CD14-positive monocyte (primary cell): Measurements from ENCODE around the gene YBX3. TPM values are rescaled to one million over a fixed set of nuclear protein-coding genes. Genes with fewer than 3 reads are reported as not detected.

Source experiments
- DNase-seq, 3 donors: peaks; one replicate each; pipeline ENCODE4 v3.0.0-alpha.2; 2011 to 2022
- H2AFZ ChIP-seq: 2 replicates; pipeline ENCODE4 v1.6.0; 2012; ENCODE audit warnings: mild to moderate bottlenecking, low read depth, low read length, inconsistent platforms; ENCODE audit not compliant: insufficient read depth, poor library complexity, severe bottlenecking
- H3K27ac ChIP-seq, 2 donors: 1 replicate in 1 of 2; 2 replicates in 1 of 2; pipeline ENCODE4 v1.5.1; 2012 to 2013; ENCODE audit warnings: low read length in 2 of 2, control low read depth in 1 of 2, inconsistent platforms in 1 of 2, low read depth in 1 of 2, mild to moderate bottlenecking in 1 of 2
- H3K27me3 ChIP-seq, 2 donors: one replicate each; pipeline versions ENCODE4 v1.6.0 to v1.6.1; 2011 to 2013; ENCODE audit warnings: low read length in 2 of 2; ENCODE audit not compliant: control insufficient read depth in 2 of 2, insufficient read depth in 2 of 2
- H3K36me3 ChIP-seq, 2 donors: replicated peaks in 1 of 2; 1 replicate in 1 of 2; 2 replicates in 1 of 2; pipeline versions ENCODE4 v1.5.1 to v1.6.1; 2012 to 2013; ENCODE audit warnings: low read length in 2 of 2, control low read depth in 1 of 2, inconsistent platforms in 1 of 2, mild to moderate bottlenecking in 1 of 2; ENCODE audit not compliant: insufficient read depth in 2 of 2, control insufficient read depth in 1 of 2
- H3K4me1 ChIP-seq, 2 donors: 1 replicate in 1 of 2; 2 replicates in 1 of 2; pipeline versions ENCODE4 v1.5.1 to v1.6.1; 2012 to 2013; ENCODE audit warnings: low read length in 2 of 2, control low read depth in 1 of 2, inconsistent platforms in 1 of 2, mild to moderate bottlenecking in 1 of 2, moderate library complexity in 1 of 2; ENCODE audit not compliant: insufficient read depth in 2 of 2, control insufficient read depth in 1 of 2
- H3K4me2 ChIP-seq: replicated peaks from 2 replicates; pipeline ENCODE3; 2012; ENCODE audit warnings: low read length, moderate library complexity, mild to moderate bottlenecking; ENCODE audit not compliant: poor library complexity, severe bottlenecking; ENCODE audit errors: extremely low read depth
- H3K4me3 ChIP-seq, 3 experiments: fragments of 200-600 bp in 1 of 3; sonication (generic) in 1 of 3; replicated peaks in 1 of 3; 1 replicate in 2 of 3; 2 replicates in 1 of 3; pipeline ENCODE4 v1.5.1; 2011 to 2013; ENCODE audit warnings: low read length in 3 of 3, mild to moderate bottlenecking in 3 of 3, control low read depth in 2 of 3, low read depth in 2 of 3, inconsistent platforms in 1 of 3, moderate library complexity in 1 of 3
- H3K79me2 ChIP-seq: 2 replicates; pipeline ENCODE4 v1.6.0; 2012; ENCODE audit warnings: mild to moderate bottlenecking, control low read depth, inconsistent platforms, low read length, moderate library complexity; ENCODE audit not compliant: insufficient read depth
- H3K9ac ChIP-seq: 2 replicates; pipeline ENCODE4 v1.6.0; 2017; ENCODE audit warnings: low read length, mild to moderate bottlenecking; ENCODE audit not compliant: insufficient read depth, poor library complexity, severe bottlenecking
- H3K9me3 ChIP-seq, 2 donors: replicated peaks in 1 of 2; 1 replicate in 1 of 2; 2 replicates in 1 of 2; pipeline versions ENCODE4 v1.5.1 to v1.6.1; 2012 to 2013; ENCODE audit warnings: low read length in 2 of 2, control low read depth in 1 of 2; ENCODE audit not compliant: control insufficient read depth in 1 of 2, insufficient read depth in 1 of 2
- H4K20me1 ChIP-seq: 2 replicates; pipeline ENCODE4 v1.6.0; 2012; ENCODE audit warnings: mild to moderate bottlenecking, low read length, control low read depth, moderate library complexity; ENCODE audit not compliant: insufficient read depth
- H3K27ac Mint-ChIP-seq, 7 donors: one replicate each; pipeline ENCODE4 v1.8.0; 2020; ENCODE audit warnings: mild to moderate bottlenecking in 7 of 7, mixed read lengths in 7 of 7, moderate library complexity in 6 of 7, inconsistent platforms in 2 of 7
- H3K27me3 Mint-ChIP-seq, 3 donors: one replicate each; pipeline ENCODE4 v1.8.0; 2021 to 2022; ENCODE audit warnings: low read depth in 3 of 3, mild to moderate bottlenecking in 3 of 3, mixed read lengths in 3 of 3, moderate library complexity in 3 of 3, inconsistent platforms in 1 of 3
- H3K36me3 Mint-ChIP-seq, 2 donors: one replicate each; pipeline ENCODE4 v1.8.0; 2020; ENCODE audit warnings: mixed read lengths in 2 of 2, inconsistent platforms in 1 of 2, mild to moderate bottlenecking in 1 of 2
- H3K4me1 Mint-ChIP-seq: one replicate; pipeline ENCODE4 v1.8.0; 2020; ENCODE audit warnings: mild to moderate bottlenecking, mixed read lengths
- H3K4me3 Mint-ChIP-seq, 2 donors: one replicate each; pipeline ENCODE4 v1.8.0; 2020; ENCODE audit warnings: mild to moderate bottlenecking in 2 of 2, mixed read lengths in 2 of 2, moderate library complexity in 1 of 2
- H3K9me3 Mint-ChIP-seq, 7 donors: one replicate each; pipeline ENCODE4 v1.8.0; 2020 to 2022; ENCODE audit warnings: mixed read lengths in 7 of 7, mild to moderate bottlenecking in 6 of 7, moderate library complexity in 6 of 7, inconsistent platforms in 2 of 7
- WGBS: methylation state at CpG from one replicate; pipeline ENCODE4 v1.1.5; 2013; ENCODE audit warnings: missing lambda C conversion rate; ENCODE audit not compliant: insufficient coverage; 5-methylcytosine and 5-hydroxymethylcytosine counted together
- intact Hi-C, 2 donors: fragments of 100-400 bp; cut with micrococcal nuclease; formaldehyde crosslinking; loops; one replicate each; pipeline versions ENCODE4 v1.15.0 to v1.15.1; 2023
- polyA plus RNA-seq, 3 donors: library from polyadenylated mRNA; depleted of rRNA in 1 of 3; unstranded in 2 of 3; stranded (reverse) in 1 of 3; fragments of 300-500 nt in 2 of 3; fragments of >200 nt in 1 of 3; fragmentation: Illumina TruSeq in 2 of 3; gene quantifications; 1 replicate in 2 of 3; 2 replicates in 1 of 3; pipeline ENCODE4 v1.2.3, GENCODE V29; 2012 to 2021
- TF ChIP-seq, protein P1 (sequence below): fragments of 200-600 bp; IDR thresholded peaks from one replicate; pipeline ENCODE4 v1.8.0; 2022; ENCODE audit warnings: antibody characterized with exemption, mild to moderate bottlenecking

The YBX3 gene
- polyA plus RNA-seq, 3 donors, result 104 to 203 (median 131) TPM

DNA sequence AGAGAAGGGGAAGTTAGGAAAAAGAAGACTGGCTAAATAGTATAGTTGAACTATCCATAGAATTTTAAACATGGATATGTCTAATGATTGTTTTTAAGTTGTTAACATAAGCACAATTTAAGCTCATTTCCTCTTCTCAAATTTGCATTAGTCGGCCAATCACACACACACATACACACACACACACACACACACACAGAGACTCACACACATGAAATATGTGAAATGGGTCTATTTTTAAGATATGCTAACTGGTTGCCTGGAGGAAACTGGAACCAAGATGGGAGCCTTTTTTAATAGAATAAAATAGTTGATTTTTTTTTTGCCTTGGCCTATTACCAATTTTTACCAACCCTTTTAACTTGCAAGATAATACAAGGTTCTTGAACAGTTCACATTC, 25.3 kb downstream of the YBX3 start:
- Mint-ChIP-seq H3K27ac (no peak overlapping the region), H3K9me3 (peaks cover 0 to 6% (median 0%) of the 10 kb centered on the region in 7 donors), H3K27me3 (peaks cover 0 to 2% (median 0%) of the 10 kb centered on the region in 3 donors), H3K4me1 (no peaks in the 10 kb centered on the region), H3K4me3 (no peak overlapping the region), H3K36me3 (peaks cover 52 to 69% of the 10 kb centered on the region in 2 donors)
- DNase-seq, result no peak
- Histone ChIP-seq H4K20me1 (no peaks in the 10 kb centered on the region), H3K36me3 (peaks cover 54 to 57% of the 10 kb centered on the region in 2 donors), H3K79me2 (no peaks in the 10 kb centered on the region), H3K4me2 (no peak overlapping the region), H3K27ac (no peak overlapping the region), H3K9me3 (no peaks in the 10 kb centered on the region), H2AFZ (no peak overlapping the region), H3K4me3 (no peak overlapping the region), H3K4me1 (no peaks in the 10 kb centered on the region), H3K9ac (no peak overlapping the region), H3K27me3 (no peaks in the 10 kb centered on the region)
- WGBS, result no CpG with 5 or more reads among the region's 1 CpG
- TF ChIP-seq, protein P1, sequence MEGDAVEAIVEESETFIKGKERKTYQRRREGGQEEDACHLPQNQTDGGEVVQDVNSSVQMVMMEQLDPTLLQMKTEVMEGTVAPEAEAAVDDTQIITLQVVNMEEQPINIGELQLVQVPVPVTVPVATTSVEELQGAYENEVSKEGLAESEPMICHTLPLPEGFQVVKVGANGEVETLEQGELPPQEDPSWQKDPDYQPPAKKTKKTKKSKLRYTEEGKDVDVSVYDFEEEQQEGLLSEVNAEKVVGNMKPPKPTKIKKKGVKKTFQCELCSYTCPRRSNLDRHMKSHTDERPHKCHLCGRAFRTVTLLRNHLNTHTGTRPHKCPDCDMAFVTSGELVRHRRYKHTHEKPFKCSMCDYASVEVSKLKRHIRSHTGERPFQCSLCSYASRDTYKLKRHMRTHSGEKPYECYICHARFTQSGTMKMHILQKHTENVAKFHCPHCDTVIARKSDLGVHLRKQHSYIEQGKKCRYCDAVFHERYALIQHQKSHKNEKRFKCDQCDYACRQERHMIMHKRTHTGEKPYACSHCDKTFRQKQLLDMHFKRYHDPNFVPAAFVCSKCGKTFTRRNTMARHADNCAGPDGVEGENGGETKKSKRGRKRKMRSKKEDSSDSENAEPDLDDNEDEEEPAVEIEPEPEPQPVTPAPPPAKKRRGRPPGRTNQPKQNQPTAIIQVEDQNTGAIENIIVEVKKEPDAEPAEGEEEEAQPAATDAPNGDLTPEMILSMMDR, result no peak
- intact Hi-C loops, result no loop called here

DNA sequence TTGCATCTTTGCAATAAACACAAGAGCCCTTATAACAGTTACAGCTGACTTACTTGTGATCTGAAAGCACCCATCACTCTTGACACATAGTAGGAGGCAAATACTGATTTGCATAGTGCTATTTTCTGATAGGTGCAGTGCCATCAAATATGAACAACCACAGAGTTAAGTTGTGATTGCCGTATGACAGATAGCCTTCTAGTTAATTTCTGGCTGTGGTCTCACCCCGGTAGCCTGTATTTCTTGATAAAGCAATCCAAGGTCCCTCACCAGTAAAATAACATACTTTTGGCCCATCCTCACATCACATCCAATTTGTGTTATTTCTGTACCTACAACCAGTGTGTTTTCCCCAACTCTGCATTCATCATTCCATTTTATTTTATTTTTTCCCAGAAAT, 26.0 kb downstream of the YBX3 start:
- no peak overlapping the region for H3K4me3 Mint-ChIP-seq
- no peak overlapping the region for H3K4me2 ChIP-seq
- H3K9me3 ChIP-seq, result no peaks in the 10 kb centered on the region
- no peak overlapping the region for H3K27ac Mint-ChIP-seq
- peaks cover 0 to 6% (median 0%) of the 10 kb centered on the region in 7 donors for H3K9me3 Mint-ChIP-seq
- no peak overlapping the region for H3K4me3 ChIP-seq
- no peak overlapping the region for H2AFZ ChIP-seq
- DNase-seq, result no peak
- no peak overlapping the region for H3K9ac ChIP-seq
- peaks cover 0 to 2% (median 0%) of the 10 kb centered on the region in 3 donors for H3K27me3 Mint-ChIP-seq
- H3K79me2 ChIP-seq, result no peaks in the 10 kb centered on the region
- intact Hi-C loops, result no loop called here
- no peak overlapping the region for H3K27ac ChIP-seq
- no peaks in the 10 kb centered on the region for H3K4me1 ChIP-seq
- 93% methylated on average over 2 of the region's 2 CpGs for WGBS
- H3K27me3 ChIP-seq, result no peaks in the 10 kb centered on the region
- TF ChIP-seq, protein P1, result no peak
- H3K36me3 ChIP-seq, result peaks cover 47 to 50% of the 10 kb centered on the region in 2 donors
- peaks cover 47 to 62% of the 10 kb centered on the region in 2 donors for H3K36me3 Mint-ChIP-seq
- no peaks in the 10 kb centered on the region for H4K20me1 ChIP-seq
- H3K4me1 Mint-ChIP-seq, result no peaks in the 10 kb centered on the region
